Chondrocyte (in vitro differentiated cells): ENCODE data around the gene GRK5. TPM values are rescaled to one million over a fixed set of nuclear protein-coding genes. Genes with fewer than 3 reads are reported as not detected.
A peak's percentile ranks its signal among the peaks of the same experiment; 100 is the strongest.

ENCODE experiments used
- DNase-seq: peaks from one replicate; pipeline ENCODE4 v3.0.0; 2021; ENCODE audit warnings: mixed read lengths, low spot score
- H3K27ac Mint-ChIP-seq: one replicate; pipeline ENCODE4 v1.8.0; 2021; ENCODE audit warnings: mild to moderate bottlenecking, moderate library complexity, mixed read lengths; ENCODE audit not compliant: unreplicated experiment
- H3K27me3 Mint-ChIP-seq: 2 replicates; pipeline ENCODE4 v1.8.0; 2021; ENCODE audit warnings: low read depth, mixed read lengths
- H3K36me3 Mint-ChIP-seq: 2 replicates; pipeline ENCODE4 v1.8.0; 2021; ENCODE audit warnings: low read depth, mixed read lengths
- H3K4me1 Mint-ChIP-seq: 2 replicates; pipeline ENCODE4 v1.8.0; 2021; ENCODE audit warnings: low read depth, mild to moderate bottlenecking, mixed read lengths
- H3K4me3 Mint-ChIP-seq: one replicate; pipeline ENCODE4 v1.8.0; 2021; ENCODE audit warnings: mild to moderate bottlenecking, moderate library complexity, mixed read lengths; ENCODE audit not compliant: unreplicated experiment
- H3K9me3 Mint-ChIP-seq: 2 replicates; pipeline ENCODE4 v1.8.0; 2021; ENCODE audit warnings: low read depth, mixed read lengths
- total RNA-seq: library from RNA; stranded (reverse); gene quantifications from 3 replicates; pipeline ENCODE4 v1.2.1, GENCODE V29; 2021
- TF ChIP-seq, protein P1 (sequence below): fragments of 200-600 bp; sonication (generic); IDR thresholded peaks from 2 replicates; pipeline ENCODE4 v1.5.0; 2021; ENCODE audit warnings: antibody characterized with exemption, mild to moderate bottlenecking, moderate library complexity

Gene GRK5
- total RNA-seq, 1 donor from 2014 or later, result 16.4 TPM

DNA sequence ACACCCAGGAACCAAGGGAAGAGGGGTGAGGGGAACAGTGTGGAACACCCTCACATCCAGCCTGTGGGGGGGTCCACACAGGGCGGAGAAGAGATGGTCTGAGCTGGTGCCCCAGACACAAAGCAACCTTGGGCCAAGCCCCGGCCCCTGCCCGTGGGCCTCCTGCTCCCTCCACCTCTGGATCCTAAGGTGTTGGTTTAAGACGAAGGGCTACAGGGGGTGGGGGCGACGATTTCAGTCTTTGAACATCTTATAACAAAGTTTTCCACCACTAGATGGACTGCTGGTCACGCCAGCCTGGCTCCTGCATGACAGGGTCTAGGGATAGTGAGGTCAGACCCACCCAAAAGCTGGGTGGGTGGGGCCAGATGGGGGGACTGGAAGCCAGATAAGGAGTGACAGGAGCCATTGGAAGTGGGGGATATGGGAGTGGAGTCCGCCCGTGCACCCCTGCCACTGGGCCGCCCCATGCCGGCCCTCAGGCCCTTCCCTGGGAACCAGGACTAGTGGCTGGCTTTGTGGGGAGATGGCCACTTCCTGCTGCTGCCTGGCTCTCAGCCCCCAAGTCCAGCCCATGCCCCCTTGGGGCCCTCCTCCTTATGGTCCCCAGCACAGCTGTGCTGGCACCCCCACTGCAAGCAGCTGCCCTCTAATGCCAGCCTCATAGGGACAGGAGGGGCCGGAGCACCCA lies 236.7 kb downstream of the GRK5 start:
- DNase-seq, result no peak
- Mint-ChIP-seq H3K4me1 (peaks cover 6% of the 10 kb centered on the region), H3K27ac (no peak overlapping the region), H3K27me3 (no peaks in the 10 kb centered on the region), H3K36me3 (peaks cover 4% of the 10 kb centered on the region), H3K9me3 (no peaks in the 10 kb centered on the region), H3K4me3 (no peak overlapping the region)
- TF ChIP-seq, protein P1, sequence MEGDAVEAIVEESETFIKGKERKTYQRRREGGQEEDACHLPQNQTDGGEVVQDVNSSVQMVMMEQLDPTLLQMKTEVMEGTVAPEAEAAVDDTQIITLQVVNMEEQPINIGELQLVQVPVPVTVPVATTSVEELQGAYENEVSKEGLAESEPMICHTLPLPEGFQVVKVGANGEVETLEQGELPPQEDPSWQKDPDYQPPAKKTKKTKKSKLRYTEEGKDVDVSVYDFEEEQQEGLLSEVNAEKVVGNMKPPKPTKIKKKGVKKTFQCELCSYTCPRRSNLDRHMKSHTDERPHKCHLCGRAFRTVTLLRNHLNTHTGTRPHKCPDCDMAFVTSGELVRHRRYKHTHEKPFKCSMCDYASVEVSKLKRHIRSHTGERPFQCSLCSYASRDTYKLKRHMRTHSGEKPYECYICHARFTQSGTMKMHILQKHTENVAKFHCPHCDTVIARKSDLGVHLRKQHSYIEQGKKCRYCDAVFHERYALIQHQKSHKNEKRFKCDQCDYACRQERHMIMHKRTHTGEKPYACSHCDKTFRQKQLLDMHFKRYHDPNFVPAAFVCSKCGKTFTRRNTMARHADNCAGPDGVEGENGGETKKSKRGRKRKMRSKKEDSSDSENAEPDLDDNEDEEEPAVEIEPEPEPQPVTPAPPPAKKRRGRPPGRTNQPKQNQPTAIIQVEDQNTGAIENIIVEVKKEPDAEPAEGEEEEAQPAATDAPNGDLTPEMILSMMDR, result no peak

DNA sequence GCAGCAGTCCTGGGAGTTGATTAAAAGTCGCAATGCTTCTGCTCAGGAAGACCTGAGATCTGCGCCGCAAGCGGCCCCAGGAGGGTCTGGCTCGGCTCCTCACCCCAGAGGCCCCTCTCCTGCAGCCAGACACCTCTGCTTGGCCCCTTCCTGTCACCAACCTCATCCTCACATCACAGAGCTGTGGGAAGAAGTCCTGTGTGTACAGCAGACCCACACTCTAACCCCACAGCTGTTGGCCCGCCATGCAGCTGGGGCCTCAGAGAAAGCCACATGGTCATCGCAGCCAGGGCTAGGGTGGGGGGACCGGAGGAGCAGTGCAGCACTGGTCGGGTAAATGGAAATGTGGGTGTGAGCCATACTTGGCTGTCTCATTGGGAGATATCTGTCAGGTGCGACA lies 237.5 kb downstream of the GRK5 start:
- no peak overlapping the region for H3K27ac Mint-ChIP-seq

DNA sequence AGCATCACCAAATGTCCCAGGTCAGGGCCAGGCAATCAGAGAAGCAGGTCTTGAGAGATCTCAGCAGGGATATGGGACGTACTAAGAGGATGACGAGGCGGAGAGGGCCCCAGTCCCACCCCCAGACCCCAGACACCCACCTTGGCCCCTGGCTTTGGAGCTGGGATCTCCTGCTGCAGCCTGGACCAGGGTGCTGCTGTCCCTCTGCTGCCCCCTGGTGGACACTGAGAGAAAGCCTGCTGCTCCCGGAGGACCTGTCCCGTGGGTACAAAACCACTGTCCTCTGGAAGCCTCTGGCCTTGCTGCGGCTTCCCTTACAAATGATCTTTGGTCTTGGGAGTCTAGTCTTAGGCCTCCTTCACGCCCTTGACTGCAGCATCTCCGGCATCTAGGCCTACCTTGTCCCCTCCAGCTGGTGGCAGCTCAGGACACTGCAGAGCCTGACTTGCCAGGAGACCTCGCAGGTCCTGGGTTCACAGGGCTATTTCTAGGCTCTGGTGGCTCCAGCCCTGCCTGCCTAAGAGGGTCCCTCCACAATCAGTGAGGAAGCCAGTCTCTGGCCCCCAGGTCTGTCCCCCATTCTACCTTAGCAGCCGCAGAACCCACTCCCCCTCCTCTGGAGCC lies 238.1 kb downstream of the GRK5 start:
- H3K27ac Mint-ChIP-seq, result no peak overlapping the region
- no peak for DNase-seq
- peaks cover 19% of the 10 kb centered on the region for H3K4me1 Mint-ChIP-seq
- H3K9me3 Mint-ChIP-seq, result no peaks in the 10 kb centered on the region
- H3K36me3 Mint-ChIP-seq, result peaks cover 6% of the 10 kb centered on the region
- TF ChIP-seq, protein P1, result peak; percentile 95
- H3K27me3 Mint-ChIP-seq, result no peaks in the 10 kb centered on the region
- no peak overlapping the region for H3K4me3 Mint-ChIP-seq

More for the DNA sequence above, 237.5 kb downstream of the GRK5 start:
- no peak for DNase-seq
- H3K9me3 Mint-ChIP-seq, result no peaks in the 10 kb centered on the region
- TF ChIP-seq, protein P1, result no peak
- no peaks in the 10 kb centered on the region for H3K27me3 Mint-ChIP-seq
- no peak overlapping the region for H3K4me3 Mint-ChIP-seq
- H3K4me1 Mint-ChIP-seq, result peaks cover 13% of the 10 kb centered on the region
- H3K36me3 Mint-ChIP-seq, result peaks cover 2% of the 10 kb centered on the region

DNA sequence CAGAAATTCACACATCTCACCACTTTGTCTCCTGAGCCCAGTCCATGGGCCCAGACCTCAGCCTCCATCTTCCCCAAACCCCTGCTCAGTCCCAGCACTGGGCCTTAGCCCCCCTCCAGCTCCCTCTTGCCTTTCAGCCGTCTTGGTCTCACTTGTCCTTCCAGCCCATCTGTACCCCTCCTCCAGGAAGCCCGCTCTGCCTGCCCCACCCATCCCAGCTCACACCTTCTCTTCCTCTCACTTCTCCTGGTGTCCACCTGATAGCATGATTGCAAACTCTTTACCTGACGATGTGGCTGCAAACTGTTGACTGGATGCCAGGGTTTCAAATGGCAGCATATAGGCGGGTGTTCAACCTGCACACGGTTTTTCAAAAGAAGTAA lies 238.6 kb downstream of the GRK5 start:
- Mint-ChIP-seq H3K9me3 (no peaks in the 10 kb centered on the region), H3K36me3 (peaks cover 6% of the 10 kb centered on the region), H3K27me3 (no peaks in the 10 kb centered on the region), H3K4me1 (peaks cover 20% of the 10 kb centered on the region), H3K4me3 (no peak overlapping the region), H3K27ac (no peak overlapping the region)
- DNase-seq, result no peak
- TF ChIP-seq, protein P1, result no peak

DNA sequence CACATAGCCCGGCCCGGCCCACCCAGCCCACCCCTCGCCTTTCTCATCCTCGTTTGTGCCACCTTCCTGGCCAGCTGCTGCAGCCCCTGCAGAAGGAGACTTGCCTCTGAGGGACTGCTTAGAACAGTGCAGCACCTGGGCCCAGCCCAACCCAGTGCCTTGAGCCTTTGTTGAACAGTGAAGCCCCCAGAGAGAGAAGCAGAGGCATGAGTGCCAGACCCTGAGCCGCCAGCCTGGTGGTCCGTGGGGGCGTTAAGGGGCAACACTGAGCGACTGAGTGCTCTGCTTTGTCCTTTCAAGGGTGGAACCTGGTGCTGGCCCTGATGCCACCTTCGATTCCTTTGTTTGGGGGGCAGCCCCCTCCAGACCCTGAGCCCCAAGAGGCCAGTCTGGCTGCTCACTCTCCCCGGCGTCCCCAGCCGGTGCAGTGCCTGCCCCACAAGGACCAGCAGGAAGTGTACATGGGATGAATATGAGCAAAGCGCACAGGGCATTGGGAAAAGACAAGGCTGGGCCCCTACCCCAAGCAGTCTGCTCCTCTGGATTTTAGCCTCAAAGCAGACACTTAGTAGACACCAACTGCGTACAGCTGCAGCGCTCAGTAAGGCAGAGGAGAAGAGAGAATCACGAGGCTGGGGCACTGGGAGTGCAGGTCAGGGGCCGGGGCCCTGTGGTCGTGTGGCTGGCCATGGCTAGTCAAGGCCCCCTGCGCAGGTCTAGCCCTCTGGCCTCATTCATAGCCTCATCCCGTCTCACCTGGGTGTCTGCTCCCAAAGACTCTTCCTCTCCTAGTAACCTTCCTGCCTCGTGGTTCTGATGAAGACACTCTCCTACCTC lies 239.3 kb downstream of the GRK5 start:
- Mint-ChIP-seq H3K36me3 (peaks cover 6% of the 10 kb centered on the region), H3K27me3 (no peaks in the 10 kb centered on the region), H3K9me3 (no peaks in the 10 kb centered on the region), H3K27ac (no peak overlapping the region), H3K4me1 (peaks cover 14% of the 10 kb centered on the region), H3K4me3 (no peak overlapping the region)
- TF ChIP-seq, protein P1, result no peak
- DNase-seq, result no peak
